ENCODE results near the gene WSCD2.

Gene WSCD2

DNA sequence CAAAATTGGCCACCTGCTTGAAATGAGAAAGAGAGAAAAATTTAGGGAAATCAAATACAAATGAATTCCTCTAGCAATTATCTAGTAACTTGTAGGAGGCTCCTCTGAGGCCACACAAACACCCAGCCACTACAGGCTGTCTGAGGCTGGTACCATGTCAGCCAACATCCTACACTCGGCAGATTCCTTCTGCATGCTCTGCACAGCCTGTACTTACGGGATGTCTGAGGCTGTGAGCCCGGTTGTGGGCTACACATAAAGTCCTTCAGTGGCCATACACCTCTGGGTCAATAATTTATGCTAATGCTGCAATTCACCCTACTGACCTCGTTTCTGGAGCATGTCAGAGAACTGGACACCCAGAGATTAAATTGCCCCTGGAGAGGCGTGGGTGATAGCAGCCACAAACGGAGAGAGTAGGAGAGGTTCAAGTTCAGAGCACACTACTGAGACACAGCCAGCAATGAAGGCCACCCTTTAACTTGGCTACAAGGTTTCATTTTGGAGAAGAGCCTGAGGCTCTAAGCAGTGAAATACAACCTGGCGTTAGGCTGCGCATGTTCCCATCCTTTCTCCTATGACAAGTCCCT lies 28.9 kb downstream of the WSCD2 start:
- H3K27me3 ChIP-seq (ENCODE audit: insufficient read depth, insufficient read length): no peaks in the 10 kb centered on the region
- no peaks in the 10 kb centered on the region for H3K9me3 ChIP-seq (ENCODE audit: insufficient read depth, low read length)
- DNase-seq (ENCODE audit: low read depth, low spot score): no peak
- H3K4me3 ChIP-seq (ENCODE audit: insufficient read length, low read depth): no peak overlapping the region
- H3K36me3 ChIP-seq (ENCODE audit: insufficient read depth, insufficient read length, low read length): no peaks in the 10 kb centered on the region
- H3K4me1 ChIP-seq (ENCODE audit: insufficient read depth, insufficient read length): peaks cover 5% of the 10 kb centered on the region
- TF ChIP-seq ZNF274 (IDR thresholded peaks at IDR 0.05; ENCODE audit: low read depth, low read length) (no peak), YY1 (IDR thresholded peaks at IDR 0.05; ENCODE audit: insufficient read depth, insufficient read length) (no peak), SUZ12 (IDR thresholded peaks at IDR 0.05; ENCODE audit: extremely low read depth, insufficient read depth, insufficient read length) (no peak)
- H3K9ac ChIP-seq (ENCODE audit: insufficient read length, low read depth): no peak overlapping the region

DNA sequence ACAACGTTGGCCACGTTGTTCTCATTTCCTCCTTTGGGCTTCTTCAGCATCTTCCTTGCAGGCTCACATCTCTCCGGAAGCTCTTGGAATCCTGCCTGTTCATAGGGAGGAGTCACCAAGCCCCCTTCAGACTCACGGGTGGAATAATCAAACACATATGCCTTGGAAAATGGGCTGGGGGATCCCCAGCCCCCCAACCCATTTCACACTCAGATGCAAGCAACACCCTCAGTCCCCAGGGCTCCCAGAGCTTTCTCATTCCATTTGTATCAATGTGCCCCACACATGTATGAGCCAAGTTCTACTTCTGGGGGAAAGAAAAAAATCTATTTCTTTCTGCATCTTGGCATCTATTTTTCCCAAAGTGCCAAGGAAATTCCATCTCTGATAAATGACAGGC lies 33.1 kb downstream of the WSCD2 start:
- no peaks in the 10 kb centered on the region for H3K27me3 ChIP-seq (ENCODE audit: insufficient read depth, insufficient read length)
- no peak overlapping the region for H3K9ac ChIP-seq (ENCODE audit: insufficient read length, low read depth)
- DNase-seq (ENCODE audit: low read depth, low spot score): no peak
- no peak overlapping the region for H3K4me3 ChIP-seq (ENCODE audit: insufficient read length, low read depth)
- TF ChIP-seq YY1 (IDR thresholded peaks at IDR 0.05; ENCODE audit: insufficient read depth, insufficient read length): no peak
- TF ChIP-seq SUZ12 (IDR thresholded peaks at IDR 0.05; ENCODE audit: extremely low read depth, insufficient read depth, insufficient read length): no peak
- no peak for TF ChIP-seq ZNF274 (IDR thresholded peaks at IDR 0.05; ENCODE audit: low read depth, low read length)
- no peaks in the 10 kb centered on the region for H3K36me3 ChIP-seq (ENCODE audit: insufficient read depth, insufficient read length, low read length)
- peaks cover 5% of the 10 kb centered on the region for H3K4me1 ChIP-seq (ENCODE audit: insufficient read depth, insufficient read length)
- H3K9me3 ChIP-seq (ENCODE audit: insufficient read depth, low read length): no peaks in the 10 kb centered on the region

DNA sequence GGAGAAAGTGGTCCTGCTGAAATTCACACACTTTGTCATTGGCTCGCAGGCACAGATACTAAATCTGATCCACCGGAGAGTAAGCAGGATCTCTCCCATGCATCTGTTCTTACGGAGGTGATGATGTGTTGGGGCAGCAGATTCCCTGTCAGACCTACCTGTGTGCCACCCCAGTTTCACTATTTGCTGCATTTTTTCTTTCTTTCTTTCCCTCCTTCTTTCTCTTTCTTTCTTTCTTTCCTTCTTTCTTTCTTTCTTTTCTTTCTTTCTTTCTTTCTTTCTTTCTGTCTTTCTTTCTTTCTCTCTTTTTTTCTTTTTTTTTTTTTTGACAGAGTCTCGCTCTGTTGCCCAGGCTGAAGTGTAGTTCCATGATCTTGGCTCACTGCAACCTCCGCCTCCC lies 37.4 kb downstream of the WSCD2 start:
- no peaks in the 10 kb centered on the region for H3K9me3 ChIP-seq (ENCODE audit: insufficient read depth, low read length)
- no peak for DNase-seq (ENCODE audit: low read depth, low spot score)
- TF ChIP-seq SUZ12 (IDR thresholded peaks at IDR 0.05; ENCODE audit: extremely low read depth, insufficient read depth, insufficient read length) (no peak), YY1 (IDR thresholded peaks at IDR 0.05; ENCODE audit: insufficient read depth, insufficient read length) (no peak), ZNF274 (IDR thresholded peaks at IDR 0.05; ENCODE audit: low read depth, low read length) (no peak)

DNA sequence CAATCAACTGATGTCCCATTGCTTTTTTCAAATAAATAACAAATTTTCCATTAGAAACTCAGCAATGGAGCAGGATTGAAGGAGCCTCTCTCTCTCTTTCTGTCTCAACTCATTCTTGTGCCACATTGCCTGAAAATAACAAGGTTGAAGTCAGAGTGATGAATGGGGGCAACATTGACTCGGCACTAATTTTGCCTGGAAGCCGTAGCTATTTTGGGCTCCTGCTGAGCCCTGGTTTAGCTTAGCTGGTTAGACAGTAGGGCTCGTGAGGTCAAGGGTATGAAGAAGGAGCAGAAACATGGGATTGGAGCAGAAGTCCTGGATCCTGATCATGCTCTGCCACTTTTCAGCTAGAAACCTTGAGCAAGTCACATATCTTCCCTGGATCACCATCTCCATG lies 38.9 kb downstream of the WSCD2 start:
- Histone ChIP-seq H3K36me3 (ENCODE audit: insufficient read depth, insufficient read length, low read length) (no peaks in the 10 kb centered on the region), H3K9ac (ENCODE audit: insufficient read length, low read depth) (no peak overlapping the region), H3K27me3 (ENCODE audit: insufficient read depth, insufficient read length) (no peaks in the 10 kb centered on the region), H3K9me3 (ENCODE audit: insufficient read depth, low read length) (no peaks in the 10 kb centered on the region), H3K4me1 (ENCODE audit: insufficient read depth, insufficient read length) (no peaks in the 10 kb centered on the region), H3K4me3 (ENCODE audit: insufficient read length, low read depth) (no peak overlapping the region)
- no peak for DNase-seq (ENCODE audit: low read depth, low spot score)
- TF ChIP-seq ZNF274 (IDR thresholded peaks at IDR 0.05; ENCODE audit: low read depth, low read length) (no peak), SUZ12 (IDR thresholded peaks at IDR 0.05; ENCODE audit: extremely low read depth, insufficient read depth, insufficient read length) (no peak), YY1 (IDR thresholded peaks at IDR 0.05; ENCODE audit: insufficient read depth, insufficient read length) (no peak)

More for the DNA sequence above, 37.4 kb downstream of the WSCD2 start:
- Histone ChIP-seq H3K4me1 (ENCODE audit: insufficient read depth, insufficient read length) (peaks cover under 1% of the 10 kb centered on the region), H3K9ac (ENCODE audit: insufficient read length, low read depth) (no peak overlapping the region), H3K36me3 (ENCODE audit: insufficient read depth, insufficient read length, low read length) (no peaks in the 10 kb centered on the region), H3K27me3 (ENCODE audit: insufficient read depth, insufficient read length) (no peaks in the 10 kb centered on the region), H3K4me3 (ENCODE audit: insufficient read length, low read depth) (no peak overlapping the region)

DNA sequence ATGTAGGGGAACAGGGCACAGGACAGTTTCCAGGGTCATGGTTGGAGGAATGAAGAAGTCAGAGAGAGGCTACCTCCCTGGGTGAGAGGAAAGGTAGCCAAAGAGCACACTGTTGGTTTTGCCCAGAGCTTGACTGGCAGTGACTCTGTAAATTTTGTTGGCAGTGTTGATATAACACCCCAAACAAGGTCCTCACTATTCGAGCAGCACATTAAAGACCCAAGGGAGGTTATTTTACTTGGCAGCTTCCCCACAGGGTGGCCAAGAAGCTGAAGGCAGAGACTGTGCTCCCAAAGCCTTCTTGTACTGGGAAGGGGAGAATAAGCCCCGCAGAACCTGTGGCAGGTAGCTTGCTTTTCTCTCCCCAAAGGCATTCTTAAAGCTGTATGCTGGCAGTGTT lies 40.6 kb downstream of the WSCD2 start:
- TF ChIP-seq YY1 (IDR thresholded peaks at IDR 0.05; ENCODE audit: insufficient read depth, insufficient read length) (no peak), SUZ12 (IDR thresholded peaks at IDR 0.05; ENCODE audit: extremely low read depth, insufficient read depth, insufficient read length) (no peak), ZNF274 (IDR thresholded peaks at IDR 0.05; ENCODE audit: low read depth, low read length) (no peak)
- Histone ChIP-seq H3K9ac (ENCODE audit: insufficient read length, low read depth) (no peak overlapping the region), H3K4me1 (ENCODE audit: insufficient read depth, insufficient read length) (peaks cover 13% of the 10 kb centered on the region), H3K36me3 (ENCODE audit: insufficient read depth, insufficient read length, low read length) (no peaks in the 10 kb centered on the region), H3K4me3 (ENCODE audit: insufficient read length, low read depth) (no peak overlapping the region), H3K27me3 (ENCODE audit: insufficient read depth, insufficient read length) (no peaks in the 10 kb centered on the region), H3K9me3 (ENCODE audit: insufficient read depth, low read length) (no peaks in the 10 kb centered on the region)
- no peak for DNase-seq (ENCODE audit: low read depth, low spot score)

DNA sequence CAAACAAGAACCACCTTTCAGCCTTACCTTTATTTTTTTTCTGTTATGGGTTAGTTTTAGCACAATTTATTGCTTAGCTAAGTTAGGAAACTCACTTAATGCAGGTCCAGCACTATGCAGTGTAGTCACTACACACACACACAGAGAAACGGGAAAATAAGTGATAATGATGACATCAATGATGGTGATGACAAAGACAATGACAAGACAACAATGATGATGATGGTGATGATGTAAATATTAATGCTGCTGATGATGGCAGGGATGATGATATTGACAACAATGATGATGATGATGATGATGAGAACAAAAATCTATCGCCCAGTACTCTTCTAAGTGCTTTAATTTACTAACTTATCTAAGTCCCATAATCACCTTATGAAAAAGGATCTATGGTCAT lies 41.1 kb downstream of the WSCD2 start:
- no peak overlapping the region for H3K9ac ChIP-seq (ENCODE audit: insufficient read length, low read depth)
- no peak for DNase-seq (ENCODE audit: low read depth, low spot score)
- H3K27me3 ChIP-seq (ENCODE audit: insufficient read depth, insufficient read length): no peaks in the 10 kb centered on the region
- TF ChIP-seq SUZ12 (IDR thresholded peaks at IDR 0.05; ENCODE audit: extremely low read depth, insufficient read depth, insufficient read length) (no peak), YY1 (IDR thresholded peaks at IDR 0.05; ENCODE audit: insufficient read depth, insufficient read length) (no peak), ZNF274 (IDR thresholded peaks at IDR 0.05; ENCODE audit: low read depth, low read length) (no peak)
- H3K36me3 ChIP-seq (ENCODE audit: insufficient read depth, insufficient read length, low read length): no peaks in the 10 kb centered on the region
- peaks cover 16% of the 10 kb centered on the region for H3K4me1 ChIP-seq (ENCODE audit: insufficient read depth, insufficient read length)
- H3K4me3 ChIP-seq (ENCODE audit: insufficient read length, low read depth): no peak overlapping the region
- no peaks in the 10 kb centered on the region for H3K9me3 ChIP-seq (ENCODE audit: insufficient read depth, low read length)

DNA sequence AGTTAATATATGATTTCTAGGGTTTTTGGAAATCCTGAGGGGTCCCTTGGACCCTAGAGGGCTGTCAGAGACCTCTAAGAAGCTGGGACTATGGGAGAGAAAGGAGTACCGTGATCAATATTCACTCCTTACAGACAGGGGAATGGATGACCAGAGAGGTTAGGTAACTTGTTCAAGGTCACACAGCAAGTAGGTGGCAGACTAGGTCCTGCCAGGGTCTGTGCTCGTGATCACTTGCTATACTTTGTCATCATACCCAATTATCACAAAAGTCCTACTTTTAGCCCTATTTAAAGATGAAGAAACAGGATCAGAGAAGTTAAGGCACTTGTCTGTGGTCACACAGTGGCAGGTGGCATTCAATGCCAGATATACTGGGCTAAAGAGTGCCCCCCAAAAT lies 42.9 kb downstream of the WSCD2 start:
- Histone ChIP-seq H3K36me3 (ENCODE audit: insufficient read depth, insufficient read length, low read length) (no peaks in the 10 kb centered on the region), H3K4me3 (ENCODE audit: insufficient read length, low read depth) (no peak overlapping the region), H3K9ac (ENCODE audit: insufficient read length, low read depth) (no peak overlapping the region), H3K9me3 (ENCODE audit: insufficient read depth, low read length) (peaks cover 4% of the 10 kb centered on the region; the same call in 1 of the 2 replicates), H3K27me3 (ENCODE audit: insufficient read depth, insufficient read length) (no peaks in the 10 kb centered on the region), H3K4me1 (ENCODE audit: insufficient read depth, insufficient read length) (peaks cover 18% of the 10 kb centered on the region)
- no peak for TF ChIP-seq SUZ12 (IDR thresholded peaks at IDR 0.05; ENCODE audit: extremely low read depth, insufficient read depth, insufficient read length)
- TF ChIP-seq YY1 (IDR thresholded peaks at IDR 0.05; ENCODE audit: insufficient read depth, insufficient read length): no peak
- TF ChIP-seq ZNF274 (IDR thresholded peaks at IDR 0.05; ENCODE audit: low read depth, low read length): no peak
- no peak for DNase-seq (ENCODE audit: low read depth, low spot score)

Data from NT2/D1 (cell line).